HG02870 (cell line): ENCODE measurements around the gene SYK.
"Not testable (repeated sequence)": the region's sequence is repeated elsewhere in the genome, so short reads cannot be mapped to it uniquely, and the experiment has no call there.

ENCODE experiments used
- ATAC-seq: cut with Tn5 transposase; IDR thresholded peaks from one replicate; pipeline ENCODE4 v1.9.1; 2021; ENCODE audit warnings: mild to moderate bottlenecking, moderate library complexity; ENCODE audit not compliant: unreplicated experiment

SYK gene

GRCh38 chr9:90795084-90795483 is 6.5 kb upstream of the SYK start:
- no peak for ATAC-seq

GRCh38 chr9:90795871-90796317 is 5.7 kb upstream of the SYK start:
- ATAC-seq, result no peak

GRCh38 chr9:90799271-90799852 is 2.3 kb upstream of the SYK start:
- ATAC-seq, result no peak

DNA sequence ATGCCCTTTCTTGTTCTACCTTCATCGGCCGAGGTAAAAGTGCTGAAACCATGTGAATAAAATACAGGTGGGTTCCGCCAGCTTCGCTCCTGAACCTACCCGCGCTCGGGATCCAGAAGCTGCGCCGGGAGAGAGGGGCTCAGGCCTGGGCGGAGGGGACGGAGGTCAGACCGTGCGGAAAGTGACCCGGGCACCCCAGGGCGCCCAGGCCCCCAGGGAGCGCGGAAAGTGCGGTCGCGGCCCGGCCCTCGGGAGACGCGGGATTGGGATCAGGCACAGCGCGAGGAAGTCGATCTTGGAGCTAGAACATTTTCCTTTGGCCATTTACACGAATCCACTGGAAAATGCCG is 329 bp downstream of the SYK start:
- no peak for ATAC-seq

- ATAC-seq, result no peak
Observed at GRCh38 chr9:90802386-90802985, 867 bp downstream of the SYK start.

- ATAC-seq, result no peak
Observed at GRCh38 chr9:90803860-90804593, 2.4 kb downstream of the SYK start.

- ATAC-seq, result no peak
Observed at GRCh38 chr9:90805006-90805996, 3.7 kb downstream of the SYK start.

- ATAC-seq, result no peak
Observed at GRCh38 chr9:90807006-90807405, 5.4 kb downstream of the SYK start.

GRCh38 chr9:90808398-90808797 is 6.8 kb downstream of the SYK start:
- no peak for ATAC-seq

- ATAC-seq, result no peak
Observed at GRCh38 chr9:90808890-90809685, 7.5 kb downstream of the SYK start.

DNA sequence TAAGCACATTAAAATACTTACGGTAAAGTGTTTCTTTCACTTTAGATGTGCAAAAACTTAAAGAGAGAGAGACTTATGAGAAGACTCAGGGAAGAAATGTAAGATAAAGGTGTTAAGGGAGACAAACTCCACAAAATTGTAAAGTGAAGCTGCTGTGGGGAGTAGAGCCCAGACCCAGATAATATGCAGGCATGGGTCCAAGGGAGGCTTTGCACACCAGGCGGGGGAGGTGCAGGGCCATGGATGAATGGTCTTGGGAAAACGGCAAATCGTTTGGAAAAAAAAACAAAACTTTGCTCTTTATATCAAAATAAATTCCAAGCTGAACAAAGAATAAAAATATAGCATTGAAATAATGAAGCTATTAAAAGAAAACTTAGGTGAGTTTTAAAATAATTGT is 9.1 kb downstream of the SYK start:
- no peak for ATAC-seq

DNA sequence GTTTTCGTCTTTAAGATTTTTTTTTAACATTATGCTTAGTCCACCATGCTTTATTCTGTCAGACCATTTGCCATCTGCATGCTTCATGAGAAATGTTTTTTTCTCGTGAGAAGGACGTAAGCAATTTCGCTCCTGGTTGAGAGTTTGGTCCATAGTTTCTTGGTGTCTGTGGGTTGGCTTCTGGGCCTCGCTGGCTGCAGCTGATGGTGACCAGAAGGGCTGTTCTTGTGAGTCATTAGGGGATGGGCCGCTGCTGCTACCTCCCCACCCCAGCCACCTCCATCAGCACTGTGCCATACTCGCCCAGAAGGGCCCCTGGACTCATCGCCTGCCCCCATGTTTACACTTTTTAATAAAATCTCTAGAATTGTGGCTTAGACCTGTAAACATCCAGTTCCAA is 11.4 kb downstream of the SYK start:
- no peak for ATAC-seq

GRCh38 chr9:90813523-90813922 is 11.9 kb downstream of the SYK start:
- ATAC-seq, result no peak

DNA sequence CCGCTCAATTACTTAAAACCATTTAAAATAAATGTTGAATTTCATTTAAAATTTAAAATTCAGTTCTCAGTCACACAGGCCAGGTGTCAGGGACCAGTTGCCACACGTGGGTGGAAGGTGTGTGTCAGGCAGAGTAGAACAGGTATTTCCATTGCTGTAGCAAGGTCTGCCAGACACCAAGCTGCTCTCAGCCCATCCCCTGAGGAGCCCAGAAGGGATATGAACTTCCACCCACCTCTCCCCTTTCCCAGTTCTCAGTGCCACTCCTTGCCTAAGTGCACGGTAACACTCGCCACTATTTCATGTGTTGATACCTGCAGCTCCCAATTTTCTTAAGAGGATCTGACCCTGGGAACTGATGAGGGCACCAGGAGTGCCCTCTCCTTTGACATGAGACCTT is 12.7 kb downstream of the SYK start:
- no peak for ATAC-seq

GRCh38 chr9:90815183-90815943 is 13.7 kb downstream of the SYK start:
- peak; percentile 39 for ATAC-seq

GRCh38 chr9:90815944-90816357 is 14.3 kb downstream of the SYK start:
- ATAC-seq, result no peak

DNA sequence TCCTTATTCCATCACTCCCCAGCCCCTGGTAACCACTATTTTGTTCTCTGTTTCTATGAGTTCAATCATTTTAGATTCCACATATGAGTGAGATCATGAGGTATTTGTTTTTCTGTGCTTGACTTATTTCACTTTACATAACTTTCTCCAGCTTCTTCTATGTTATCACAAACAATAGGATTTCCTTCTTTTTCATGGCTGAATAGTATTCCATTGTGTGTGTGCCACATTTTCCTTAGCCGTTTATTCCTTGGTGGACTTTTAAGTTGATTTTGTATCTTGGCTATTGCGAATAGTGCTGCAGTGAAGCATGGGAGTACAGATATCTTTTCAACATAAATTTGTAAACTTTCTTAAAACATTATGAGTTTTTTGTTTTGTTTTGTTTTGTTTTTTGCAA is 15.1 kb downstream of the SYK start:
- no peak for ATAC-seq

DNA sequence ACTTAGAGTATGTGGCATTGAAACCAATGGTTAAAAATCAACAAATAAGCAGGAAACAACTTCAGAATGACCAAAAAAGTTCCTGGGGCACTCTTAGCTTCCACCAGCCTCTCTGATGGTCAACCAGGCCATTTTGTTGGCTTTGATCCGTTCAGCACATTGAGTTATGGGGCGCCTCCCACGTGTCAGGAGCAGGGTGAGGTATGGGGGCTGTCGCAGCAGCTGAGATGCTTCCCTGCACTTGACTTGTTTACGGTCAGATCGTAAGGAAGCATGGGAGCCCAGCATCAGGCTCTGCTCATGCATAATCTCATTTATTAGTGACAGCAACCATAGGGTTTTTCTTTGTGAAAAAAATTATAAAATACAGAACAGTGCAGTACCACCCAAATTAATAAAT is 16.7 kb downstream of the SYK start:
- no peak for ATAC-seq

- ATAC-seq, result not testable (repeated sequence)
Observed at GRCh38 chr9:90820406-90820805, 18.8 kb downstream of the SYK start.

- ATAC-seq, result not testable (repeated sequence)
Observed at GRCh38 chr9:90821236-90821635, 19.6 kb downstream of the SYK start.
